ENCODE data around the gene CTNNBL1. TPM values are rescaled to one million over a fixed set of nuclear protein-coding genes. Genes with fewer than 3 reads are reported as not detected.

The CTNNBL1 gene
- total and polyA plus RNA-seq, 2 experiments from 2014 or later, result 27.6 to 55.0 TPM

GRCh38 chr20:37899105-37900045 is 205.5 kb downstream of the CTNNBL1 start:
- 71% methylated on average over 8 of the region's 8 CpGs for WGBS (ENCODE audit: low lambda C conversion rate, missing lambda C conversion rate)
- Histone ChIP-seq H3K4me2 (no peak overlapping the region), H3K9me2 (replicated peaks; ENCODE audit: insufficient read depth) (no peaks in the 10 kb centered on the region), H3K9me3 (ENCODE audit: low read depth) (no peaks in the 10 kb centered on the region), H3K36me3 (replicated peaks; ENCODE audit: insufficient read depth, low read depth) (no peaks in the 10 kb centered on the region), H3K79me2 (no peaks in the 10 kb centered on the region), H2AFZ (no peak overlapping the region), H3K27ac (no peak overlapping the region), H3K27me3 (peaks cover 40% of the 10 kb centered on the region), H3K4me3 (no peak overlapping the region), H4K20me1 (ENCODE audit: insufficient read depth, poor library complexity, severe bottlenecking) (no peaks in the 10 kb centered on the region), H3K4me1 (ENCODE audit: insufficient read depth) (peaks cover 5% of the 10 kb centered on the region)
- no peak for TF ChIP-seq CTCF (IDR thresholded peaks at IDR 0.05; ENCODE audit: poor library complexity)
- DNase-seq (ENCODE audit: low spot score), result no peak

GRCh38 chr20:37901240-37901639 is 207.4 kb downstream of the CTNNBL1 start:
- Histone ChIP-seq H3K27me3 (peaks cover 54% of the 10 kb centered on the region), H4K20me1 (ENCODE audit: insufficient read depth, poor library complexity, severe bottlenecking) (no peaks in the 10 kb centered on the region), H3K27ac (no peak overlapping the region), H3K4me3 (no peak overlapping the region), H2AFZ (no peak overlapping the region), H3K9me3 (ENCODE audit: low read depth) (no peaks in the 10 kb centered on the region), H3K9me2 (replicated peaks; ENCODE audit: insufficient read depth) (no peaks in the 10 kb centered on the region), H3K4me1 (ENCODE audit: insufficient read depth) (peaks cover 5% of the 10 kb centered on the region), H3K79me2 (no peaks in the 10 kb centered on the region), H3K4me2 (no peak overlapping the region), H3K36me3 (replicated peaks; ENCODE audit: insufficient read depth, low read depth) (no peaks in the 10 kb centered on the region)
- no peak for TF ChIP-seq EZH2phosphoT487 (IDR thresholded peaks at IDR 0.05; ENCODE audit: low read depth, severe bottlenecking, unreplicated experiment)
- no peak for TF ChIP-seq CTCF (IDR thresholded peaks at IDR 0.05; ENCODE audit: poor library complexity)
- no peak for TF ChIP-seq EZH2 (IDR thresholded peaks at IDR 0.05; ENCODE audit: borderline replicate concordance)
- no peak for DNase-seq (ENCODE audit: low spot score)
- 27% methylated on average over 16 of the region's 18 CpGs for WGBS (ENCODE audit: low lambda C conversion rate, missing lambda C conversion rate)

GRCh38 chr20:37901654-37902503 is 208.0 kb downstream of the CTNNBL1 start:
- no peak overlapping the region for H3K4me3 ChIP-seq
- H3K4me2 ChIP-seq, result peak overlapping the region; percentile 89
- DNase-seq (ENCODE audit: low spot score), result peak; percentile 63

More at GRCh38 chr20:37901654-37902503, 208.0 kb downstream of the CTNNBL1 start:
- no peaks in the 10 kb centered on the region for H3K9me2 ChIP-seq (replicated peaks; ENCODE audit: insufficient read depth)
- 38% methylated on average over 24 of the region's 38 CpGs for WGBS (ENCODE audit: low lambda C conversion rate, missing lambda C conversion rate)
- peaks cover 5% of the 10 kb centered on the region for H3K4me1 ChIP-seq (ENCODE audit: insufficient read depth)
- H3K36me3 ChIP-seq (replicated peaks; ENCODE audit: insufficient read depth, low read depth), result no peaks in the 10 kb centered on the region
- no peaks in the 10 kb centered on the region for H3K79me2 ChIP-seq
- peaks cover 59% of the 10 kb centered on the region for H3K27me3 ChIP-seq
- no peaks in the 10 kb centered on the region for H4K20me1 ChIP-seq (ENCODE audit: insufficient read depth, poor library complexity, severe bottlenecking)
- H3K9me3 ChIP-seq (ENCODE audit: low read depth), result no peaks in the 10 kb centered on the region
- TF ChIP-seq CTCF (IDR thresholded peaks at IDR 0.05; ENCODE audit: poor library complexity), result peak; percentile 43
- no peak for TF ChIP-seq EZH2 (IDR thresholded peaks at IDR 0.05; ENCODE audit: borderline replicate concordance)
- H3K27ac ChIP-seq, result no peak overlapping the region
- no peak overlapping the region for H2AFZ ChIP-seq

Data from hepatocyte (in vitro differentiated cells).